T-helper 1 cell treated with Interleukin-12 subunit alpha and Interleukin-12 subunit beta and Interleukin-4 antibody, amounts not matched to agents 30 ng/mL and 1 ng/mL, for 36 hours (primary cell): ENCODE data around the gene BRSK2. TPM values are rescaled to one million over a fixed set of nuclear protein-coding genes. Genes with fewer than 3 reads are reported as not detected.

Experiments used
- intact Hi-C: fragments of 100-400 bp; cut with micrococcal nuclease; formaldehyde crosslinking; loops from one replicate; pipeline ENCODE4 v1.15.1; 2024
- total RNA-seq: library from RNA; stranded (reverse); gene quantifications from 2 replicates; pipeline ENCODE4 v1.2.3, GENCODE V29; 2022

Gene BRSK2
- total RNA-seq, 1 donor from 2014 or later, result 0.44 TPM

DNA sequence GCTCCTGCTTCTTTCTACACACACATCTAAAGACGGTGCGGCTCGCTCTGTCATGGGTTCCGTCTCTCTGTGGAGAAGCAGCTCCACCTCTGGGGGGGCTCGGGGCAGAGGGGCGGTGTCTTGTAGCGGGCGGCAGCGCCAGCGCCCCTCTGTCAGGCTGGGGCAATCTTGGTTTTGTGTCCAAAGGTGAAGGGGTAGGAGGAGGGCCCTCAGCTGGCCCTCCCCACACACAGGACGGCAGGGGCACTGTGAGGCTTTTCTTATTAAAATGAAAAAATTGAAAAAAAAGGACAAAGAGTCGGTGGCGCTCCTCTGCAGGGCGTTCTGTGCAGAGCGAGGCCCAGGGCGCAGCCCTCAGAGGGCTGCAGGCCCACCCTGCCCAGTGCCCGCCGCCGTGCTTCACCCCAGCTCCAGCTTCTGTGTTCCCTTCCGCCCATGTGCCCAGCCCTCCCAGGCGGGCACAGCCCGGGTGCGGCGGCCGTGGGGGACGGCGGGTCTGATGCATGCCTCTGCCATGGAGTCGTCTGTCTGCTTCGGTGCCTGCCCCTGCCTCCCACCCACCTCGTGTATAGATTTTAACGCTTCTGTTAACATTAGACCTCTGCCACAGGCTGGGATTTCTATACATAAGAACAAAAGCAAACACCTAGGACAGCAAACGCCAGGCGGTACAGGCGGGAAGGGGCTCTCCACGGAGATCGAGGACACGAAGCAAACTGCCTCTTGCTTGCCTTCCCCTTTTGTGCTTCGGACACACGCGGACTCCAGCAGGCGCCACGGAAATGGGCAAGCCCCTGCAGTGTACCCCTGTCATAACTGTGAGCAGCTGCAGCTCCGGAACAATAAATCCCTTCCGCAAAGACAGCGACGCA lies 72.3 kb downstream of the BRSK2 start:
- intact Hi-C loops, result no loop called here

DNA sequence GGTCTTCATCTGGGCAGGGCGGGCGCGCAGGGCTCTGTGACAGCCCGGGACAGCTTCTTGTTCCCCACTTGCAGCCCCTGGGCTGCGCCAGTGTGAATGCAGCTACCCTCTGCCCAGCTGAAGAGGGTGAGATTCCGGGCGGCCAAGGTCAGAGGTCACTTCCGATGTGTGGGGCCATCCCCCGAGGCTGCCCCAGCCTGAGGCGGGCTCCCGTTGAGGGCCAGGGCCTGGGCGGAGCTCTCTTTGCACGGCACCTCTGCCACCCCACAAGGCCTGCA lies 72.9 kb downstream of the BRSK2 start:
- intact Hi-C loops, result no loop called here

DNA sequence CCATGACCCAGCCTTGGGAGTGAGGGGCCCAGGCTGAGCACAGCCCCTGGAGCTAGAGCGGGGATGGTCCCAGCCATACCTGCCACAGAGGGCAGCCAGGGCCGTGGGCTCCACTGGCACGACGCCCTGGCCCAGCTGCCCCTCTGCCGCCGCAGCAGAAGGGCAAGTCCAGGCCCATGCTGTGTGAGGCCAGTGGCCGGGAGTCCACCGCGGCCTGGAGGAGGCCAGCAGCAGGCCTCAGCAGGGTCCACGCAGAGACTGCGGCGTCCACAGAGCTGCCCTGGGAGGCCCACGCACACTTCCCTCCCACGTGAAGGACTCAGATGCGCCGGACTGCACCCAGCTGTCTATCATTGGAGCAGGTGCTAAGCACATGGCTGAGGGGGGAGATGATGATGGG lies 73.3 kb downstream of the BRSK2 start:
- intact Hi-C loops, result no loop called here

DNA sequence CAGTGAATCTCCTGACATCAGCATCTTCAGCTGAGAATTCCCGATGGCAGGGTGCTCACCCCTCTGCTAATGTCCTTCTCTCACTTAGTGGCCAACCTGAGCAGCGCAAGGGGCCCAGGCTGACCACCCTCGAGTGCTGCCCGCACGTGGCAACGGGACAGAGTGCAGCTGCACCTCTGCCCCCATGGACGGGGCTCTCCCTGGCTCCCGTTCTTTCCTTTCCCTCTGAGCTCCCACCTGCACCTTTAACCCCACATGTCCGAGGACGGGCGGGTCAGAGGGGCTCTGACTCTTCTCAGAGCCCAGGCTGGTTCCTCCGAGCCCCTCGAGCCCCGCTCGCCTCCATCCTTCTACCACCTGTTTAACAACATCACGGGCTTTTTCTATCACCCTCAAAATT lies 77.0 kb downstream of the BRSK2 start:
- intact Hi-C loops, result no loop called here

DNA sequence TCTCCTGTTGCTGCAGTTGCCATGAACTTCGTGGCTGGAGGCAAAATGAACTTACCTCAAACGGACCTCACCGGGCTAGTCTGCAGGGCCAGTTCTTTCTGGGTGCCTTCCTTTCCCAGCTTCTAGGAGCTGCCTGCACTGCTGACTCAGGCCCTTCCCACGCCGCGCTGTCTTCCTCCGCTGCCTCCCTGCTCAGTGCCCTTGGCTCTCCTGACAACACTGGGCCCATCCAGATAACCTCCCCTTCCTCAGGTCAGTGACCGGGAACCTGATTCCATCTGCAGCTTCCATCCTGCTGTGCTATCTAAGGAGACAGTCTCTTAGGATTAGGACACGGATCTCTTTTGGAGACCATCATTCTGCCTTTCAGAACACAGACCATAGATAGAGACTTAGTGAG lies 77.5 kb downstream of the BRSK2 start:
- intact Hi-C loops, result no loop called here

DNA sequence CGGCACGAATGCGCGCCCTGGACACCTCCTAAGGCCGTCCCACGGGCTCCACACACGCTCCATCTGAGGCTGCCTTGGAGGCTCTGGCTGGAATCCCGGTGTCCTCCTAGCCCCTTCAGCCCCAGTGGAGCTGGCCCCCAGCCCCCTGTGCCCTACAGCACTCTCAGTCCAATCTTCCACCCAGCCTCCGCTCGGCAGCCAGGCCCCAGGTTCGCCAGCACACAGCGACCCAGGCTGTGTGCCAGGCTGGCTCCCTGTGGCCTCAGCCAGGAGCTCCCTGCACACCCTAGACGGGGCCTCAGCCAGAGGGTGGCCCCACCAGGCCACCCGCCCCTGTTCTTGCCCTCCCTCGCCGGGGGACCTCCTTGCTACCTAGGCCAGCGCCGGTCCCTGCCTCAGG lies 78.3 kb downstream of the BRSK2 start:
- intact Hi-C loops, result no loop called here

DNA sequence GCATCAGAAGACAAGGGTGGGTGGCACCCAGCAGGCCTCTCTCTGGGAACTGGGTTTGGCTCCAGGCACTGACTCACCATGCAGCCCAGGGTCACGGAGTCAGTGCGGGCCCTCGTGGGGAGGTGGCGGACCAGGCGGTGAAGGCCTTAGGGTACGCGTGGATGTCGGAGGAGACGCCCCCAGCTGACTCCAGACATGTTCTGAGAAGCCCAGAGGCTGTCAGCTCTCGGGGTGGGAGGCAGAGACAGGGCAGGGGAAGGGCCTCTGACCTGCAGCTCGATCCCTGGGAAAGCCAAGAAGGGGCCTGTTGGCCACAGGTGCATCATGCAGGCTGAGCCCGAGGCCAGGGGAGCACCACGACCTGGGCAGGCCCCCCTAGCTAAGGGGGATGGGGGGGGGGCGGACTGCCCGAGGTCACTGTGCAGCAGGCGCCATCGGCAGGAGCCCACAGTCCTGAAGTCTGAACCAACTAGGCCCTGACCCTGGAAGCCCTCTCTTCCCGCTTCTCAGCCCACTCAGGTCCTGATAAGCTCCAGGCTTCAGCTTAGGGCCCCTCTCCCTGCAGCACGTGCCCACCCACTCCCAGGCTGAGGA lies 78.8 kb downstream of the BRSK2 start:
- intact Hi-C loops, result no loop called here

DNA sequence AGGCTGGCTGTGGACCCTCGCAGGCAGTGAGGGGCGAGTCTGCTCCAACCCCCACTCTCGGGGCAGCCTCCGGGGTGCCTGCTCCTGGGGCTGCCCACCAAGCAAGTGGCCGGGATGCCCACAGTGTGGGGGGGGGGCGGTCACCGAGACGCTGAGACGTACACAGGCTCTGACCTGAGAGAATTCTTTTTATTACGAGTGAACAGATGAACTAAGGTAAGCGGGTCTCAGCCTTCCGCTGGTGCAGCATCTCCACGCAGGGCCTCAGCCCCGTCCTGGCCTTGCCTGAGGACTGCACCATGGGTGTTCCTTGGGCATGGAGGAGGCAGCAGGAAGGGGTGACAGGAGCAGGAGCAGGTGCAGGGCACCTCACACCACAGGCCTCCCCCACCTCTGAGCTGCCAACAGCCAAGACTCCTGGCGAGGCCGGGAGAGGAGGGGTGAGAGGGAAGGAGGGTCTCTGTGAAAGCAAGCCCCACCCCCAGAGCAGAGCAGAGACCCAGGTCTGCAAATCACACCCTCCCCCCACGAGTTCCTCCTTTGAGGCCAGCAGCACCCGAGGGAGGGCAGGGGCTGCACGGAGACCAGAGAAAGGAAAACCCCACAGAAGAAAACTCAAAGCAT lies 79.7 kb downstream of the BRSK2 start:
- intact Hi-C loops, result no loop called here

DNA sequence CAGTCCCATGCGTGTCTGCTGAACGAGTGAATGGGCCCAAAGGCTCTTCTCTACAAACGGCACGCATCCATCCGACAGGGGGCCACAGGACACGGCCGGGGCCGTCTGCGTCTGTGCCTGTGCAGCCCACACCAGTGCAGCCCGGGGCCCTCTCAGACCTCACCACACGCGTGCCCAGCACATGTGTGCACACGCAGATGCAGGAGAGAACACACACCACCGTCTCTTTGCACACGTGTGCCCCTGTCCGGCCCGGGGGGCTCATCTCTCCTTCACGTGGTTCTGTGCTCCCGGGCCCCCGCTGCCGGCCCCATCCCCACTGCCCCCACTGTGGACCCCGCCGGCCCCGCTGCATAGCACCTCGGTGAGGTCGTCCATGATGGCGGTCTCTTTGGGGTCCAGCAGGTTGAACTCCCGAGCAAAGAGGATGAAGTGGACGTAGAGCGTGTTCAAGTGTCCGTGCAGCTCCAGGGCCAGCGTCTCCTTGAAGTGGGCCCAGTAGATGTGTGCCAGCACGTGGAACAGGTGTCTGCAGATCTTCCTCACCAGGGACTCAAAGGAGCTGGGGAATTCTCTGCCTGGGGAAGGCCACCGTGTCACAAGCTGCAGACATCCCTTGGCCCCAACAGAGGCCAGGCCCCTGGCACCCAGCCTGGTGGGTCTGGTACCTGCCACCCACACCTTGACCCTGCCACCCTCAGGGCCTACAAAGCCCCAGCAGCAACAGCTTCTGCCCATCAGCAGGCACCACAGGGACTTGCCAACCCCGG lies 80.4 kb downstream of the BRSK2 start:
- intact Hi-C loops, result no loop called here

DNA sequence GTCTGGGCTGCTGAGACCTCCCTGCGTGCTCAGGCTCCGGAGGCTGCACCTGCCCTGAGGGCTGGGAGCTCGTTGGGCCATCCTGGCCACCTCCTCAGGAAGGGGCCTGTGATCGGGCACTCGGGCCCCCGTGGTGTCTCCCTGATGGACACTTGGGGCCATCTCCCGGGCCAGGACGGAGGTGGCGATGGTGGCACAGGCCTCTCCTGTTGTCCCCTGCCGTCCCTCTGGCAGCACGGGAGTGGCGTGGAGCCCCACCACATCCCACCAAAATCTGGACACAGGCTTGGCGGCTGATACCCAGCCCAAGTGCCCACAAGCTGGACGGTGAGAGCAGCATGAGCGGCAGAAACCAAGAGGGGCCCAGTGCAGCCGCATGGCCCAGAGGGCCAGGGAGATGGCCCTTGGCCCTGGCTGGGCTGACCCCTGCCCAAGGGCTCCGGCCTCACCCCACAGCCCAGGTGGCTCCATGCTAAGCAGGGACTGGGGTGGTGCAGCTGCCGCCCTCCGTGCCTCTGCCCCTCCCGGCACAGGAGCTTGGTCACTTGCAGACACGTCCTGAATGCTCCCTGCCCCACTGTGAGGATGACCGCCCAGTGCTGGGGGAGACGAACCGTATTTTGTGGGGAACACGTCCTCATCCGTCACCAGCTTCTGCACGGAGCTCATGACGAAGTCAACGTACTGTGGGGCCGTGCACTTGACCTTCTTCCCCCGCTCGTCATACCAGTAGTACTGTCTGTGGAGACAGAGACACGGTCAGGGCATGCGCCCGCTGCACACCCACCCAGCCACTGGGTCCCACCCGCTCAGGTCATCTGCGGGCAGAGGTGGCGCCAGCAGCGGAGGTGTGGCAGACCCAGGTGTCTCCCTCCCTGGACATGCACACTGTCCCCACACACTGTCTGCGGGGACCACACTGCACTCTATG lies 81.2 kb downstream of the BRSK2 start:
- intact Hi-C loops, result no loop called here

DNA sequence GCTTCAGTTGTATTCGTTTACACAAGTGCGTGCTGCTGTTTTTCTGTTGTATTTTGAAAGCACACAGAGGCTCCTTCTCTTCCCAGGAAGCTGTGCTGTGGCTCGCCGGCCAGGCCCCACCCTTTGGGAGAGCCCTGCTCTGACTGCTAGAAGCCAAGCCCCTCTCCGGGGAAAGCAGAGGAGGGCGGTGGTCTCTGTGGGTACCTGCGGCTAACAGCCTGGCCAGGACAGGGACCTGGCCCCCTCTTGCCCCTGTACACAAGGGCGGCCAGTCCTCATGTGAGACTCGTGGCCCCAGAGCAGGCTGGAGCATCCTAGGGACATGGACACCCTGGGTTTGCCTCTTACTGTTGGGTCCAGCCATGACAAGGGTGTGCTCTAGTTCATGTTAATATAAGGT lies 82.0 kb downstream of the BRSK2 start:
- intact Hi-C loops, result no loop called here

DNA sequence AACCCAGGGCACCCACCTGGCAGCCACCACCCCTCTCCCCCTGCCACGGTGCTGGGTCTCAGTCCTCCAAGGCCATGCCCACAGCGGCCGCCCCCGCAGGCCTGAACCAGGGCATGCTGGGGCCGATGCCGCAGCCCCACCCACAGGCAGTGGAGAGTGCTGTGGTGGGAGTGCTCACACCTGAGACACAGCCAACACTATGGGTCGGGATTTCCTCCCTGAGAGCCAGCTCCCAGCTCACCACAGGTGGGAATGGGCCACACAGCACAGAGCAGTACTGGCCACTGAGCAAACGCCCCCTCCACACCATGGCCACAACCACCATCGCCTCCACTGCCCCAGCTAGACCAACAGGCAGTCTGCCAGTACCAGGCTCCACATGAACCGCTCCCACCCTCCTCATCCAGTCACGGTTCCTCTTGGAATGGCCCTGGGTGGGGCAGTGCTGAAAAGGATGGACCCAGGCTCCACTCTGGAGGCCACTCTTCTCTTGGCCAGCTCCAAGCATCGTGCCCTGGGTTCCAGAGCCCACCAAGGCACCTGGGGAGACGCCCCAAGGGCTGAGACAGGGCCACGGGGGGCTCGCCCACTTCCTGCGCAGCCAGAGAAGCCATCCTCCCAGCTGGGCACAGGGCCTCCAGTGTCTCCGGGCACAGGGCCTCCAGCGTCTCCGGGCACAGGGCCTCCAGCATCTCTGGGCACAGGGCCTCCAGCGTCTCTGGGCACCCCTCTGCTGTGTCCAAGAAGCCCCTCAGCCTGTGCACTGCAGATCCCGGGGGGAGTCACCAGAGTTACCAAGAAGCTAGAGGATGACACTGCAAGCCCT lies 82.7 kb downstream of the BRSK2 start:
- intact Hi-C loops, result no loop called here

DNA sequence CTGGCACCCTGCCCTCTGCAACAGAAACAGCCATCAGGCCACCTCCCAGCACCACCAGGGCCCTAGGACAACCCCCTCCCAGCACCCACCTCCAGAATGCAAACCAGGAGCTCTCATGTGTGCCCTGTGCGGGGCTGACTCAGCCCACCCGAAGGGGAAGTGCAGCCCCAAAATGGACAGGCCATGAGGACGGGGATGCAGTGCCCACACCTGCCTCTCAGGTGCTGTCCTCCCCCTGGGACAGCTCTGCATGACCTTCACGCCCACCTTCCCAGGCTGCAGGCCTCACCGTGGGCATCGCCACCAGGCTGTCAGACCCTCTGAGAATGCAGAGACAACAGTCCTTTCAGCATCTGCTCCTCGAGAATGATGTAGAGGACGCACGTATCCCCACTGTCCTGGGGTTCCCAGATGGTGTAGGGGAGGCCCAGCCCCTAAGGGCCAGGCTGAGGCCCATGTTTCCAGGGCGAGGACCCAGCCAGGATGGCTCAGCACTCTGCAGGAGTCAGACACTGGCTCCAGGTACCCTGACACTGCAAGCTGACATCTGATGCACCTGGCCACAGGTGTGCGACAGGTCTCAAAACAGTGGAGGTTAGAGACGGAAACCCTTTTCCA lies 83.4 kb downstream of the BRSK2 start:
- intact Hi-C loops, result no loop called here

DNA sequence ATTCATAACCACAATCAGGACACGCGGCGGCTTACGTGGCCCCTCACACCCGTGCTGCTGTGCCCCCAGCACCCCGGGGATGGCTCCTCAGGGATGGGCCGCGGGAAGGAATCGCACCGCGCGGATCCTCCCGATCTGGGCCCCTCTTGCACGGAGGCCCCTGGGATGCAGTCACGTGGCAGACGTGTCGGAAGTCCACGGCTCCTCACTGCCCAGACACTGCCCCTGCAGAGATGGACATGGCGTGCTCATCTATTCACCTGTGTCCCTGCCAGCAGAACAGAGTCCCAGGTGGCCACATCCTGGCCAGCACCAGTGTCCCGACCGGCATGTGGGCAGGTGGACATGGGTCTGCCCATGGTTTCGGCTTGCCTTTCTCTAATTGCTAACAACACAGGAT lies 84.1 kb downstream of the BRSK2 start:
- intact Hi-C loops, result no loop called here

DNA sequence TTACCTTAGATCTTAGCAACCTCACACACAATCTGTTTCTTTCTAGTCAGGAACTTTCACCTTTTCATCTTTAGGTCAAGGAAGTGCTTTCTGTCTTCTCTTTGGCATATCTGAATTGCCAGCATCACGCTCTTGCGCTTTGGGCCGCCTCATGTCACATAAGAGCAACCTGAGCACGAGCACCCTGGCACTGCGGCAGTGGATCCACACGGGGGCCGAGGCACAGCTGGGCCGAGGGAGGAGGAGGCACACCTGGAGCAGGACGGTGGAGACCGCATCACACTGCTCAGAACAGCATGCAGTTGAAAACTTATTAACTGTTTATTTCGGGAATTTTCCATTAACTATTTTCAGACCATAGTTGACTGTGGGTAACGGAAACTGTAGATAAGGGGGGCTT lies 86.1 kb downstream of the BRSK2 start:
- intact Hi-C loops, result no loop called here

DNA sequence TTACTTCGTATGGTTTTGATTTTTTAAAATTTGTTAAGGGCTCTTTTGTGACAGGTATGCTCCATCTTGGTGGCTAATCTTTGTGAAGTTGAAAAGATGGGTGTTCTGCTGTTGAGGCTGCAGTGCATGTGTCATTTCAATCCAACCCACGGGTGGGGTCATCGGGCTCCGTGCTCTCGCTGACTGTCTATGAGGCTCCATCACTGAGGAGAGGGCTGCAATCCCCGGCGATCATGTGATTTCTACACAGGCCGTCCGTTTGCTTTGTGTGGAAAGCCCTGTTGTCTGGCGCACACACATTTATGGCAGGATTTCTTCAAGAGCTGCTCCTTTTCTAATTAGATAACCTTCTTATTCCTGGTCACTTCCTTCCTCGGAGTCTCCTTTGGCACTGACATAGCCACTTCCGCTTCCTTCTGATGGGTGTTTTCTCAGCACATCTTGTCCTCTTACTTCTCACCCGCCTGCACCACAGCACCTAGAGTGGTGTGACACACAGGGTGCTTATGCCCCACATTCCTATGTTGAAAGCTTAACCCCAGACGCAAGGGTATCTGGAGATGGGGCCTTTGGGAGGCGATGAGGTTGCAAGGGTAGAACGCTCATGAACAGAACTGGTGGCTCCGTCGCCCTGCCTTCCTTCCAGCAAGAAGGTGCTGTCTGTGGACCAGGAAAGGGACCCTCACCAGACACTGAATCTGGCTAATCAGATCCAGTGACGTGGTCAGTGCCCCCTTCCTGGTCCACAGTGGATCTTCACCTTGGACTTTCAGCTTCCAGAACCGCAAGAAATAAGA lies 87.4 kb downstream of the BRSK2 start:
- intact Hi-C loops, result no loop called here

DNA sequence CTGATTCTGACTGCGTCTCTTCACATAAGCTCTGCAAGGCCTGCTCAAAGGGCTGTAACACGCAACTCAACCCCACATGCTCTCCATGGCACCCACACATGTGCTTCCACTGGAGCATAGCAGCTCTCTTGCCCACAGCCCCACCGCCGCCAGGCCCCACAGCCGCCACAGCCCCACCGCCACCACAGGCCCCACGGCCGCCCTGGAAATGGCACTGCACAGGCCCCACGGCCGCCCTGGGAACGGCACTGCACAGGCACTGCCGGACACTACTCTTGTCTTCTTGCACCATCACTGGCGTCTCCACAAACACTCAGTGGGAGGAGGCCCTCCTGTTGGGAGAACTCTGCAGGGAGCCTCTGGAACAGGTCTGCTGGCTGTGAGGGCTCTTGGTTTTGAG lies 88.3 kb downstream of the BRSK2 start:
- intact Hi-C loops, result no loop called here

DNA sequence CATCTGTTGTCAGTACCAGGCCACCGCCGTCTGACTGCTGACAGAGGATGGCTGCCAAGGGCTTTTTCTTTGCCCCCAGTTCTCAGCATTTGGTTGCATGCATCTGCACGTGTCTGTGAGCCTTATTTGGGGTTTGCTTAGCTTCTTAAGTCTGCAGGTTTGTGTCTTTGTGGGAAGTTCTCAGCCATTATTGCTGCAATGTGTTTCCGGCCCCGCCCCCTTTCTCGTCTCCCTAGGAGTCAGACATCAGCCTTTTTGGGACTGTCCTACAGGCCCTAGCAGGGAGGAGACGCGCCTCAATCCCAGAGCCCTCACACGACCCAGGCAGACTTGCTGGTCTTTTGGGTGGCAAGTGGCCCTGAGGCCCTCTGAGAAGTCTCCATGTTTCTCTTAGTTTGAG lies 88.8 kb downstream of the BRSK2 start:
- intact Hi-C loops, result no loop called here
